ENCODE results near the gene WRNIP1. TPM values are rescaled to one million over a fixed set of nuclear protein-coding genes. Genes with fewer than 3 reads are reported as not detected.

The WRNIP1 gene
- total and polyA plus RNA-seq, 10 of the 15 experiments (the other 5 are each of a cell fraction or from before 2014, with no cell fraction given): 9.3 to 30.5 (median 24.3) TPM

GRCh38 chr6:2750832-2751231 is 14.4 kb upstream of the WRNIP1 start, which contains the start of gene MYLK4:
Gene MYLK4 (minus strand): TSS chr6:2750922. CDS start chr6:2749294, 1,628 bp downstream.
- BruUV-seq (replicated peaks): no TSS peak
- Histone ChIP-seq H3K4me1 (ENCODE audit: control insufficient read depth, insufficient read depth, low read length) (no peaks in the 10 kb centered on the region), H3K27me3 (replicated peaks in 1 of 2; ENCODE audit: control insufficient read depth in 2 of 2, insufficient read depth in 2 of 2, low read length in 1 of 2) (peaks cover 4 to 7% of the 10 kb centered on the region in 2 experiments; a peak in 2 of 4 replicates), H3K27ac (ENCODE audit: control insufficient read depth, insufficient read depth) (no peak within 1 kb of the TSS), H3K4me3 (no peak within 1 kb of the TSS), H3K4me2 (ENCODE audit: control insufficient read depth, insufficient read depth) (no peak within 1 kb of the TSS), H2AFZ (ENCODE audit: control insufficient read depth, low read depth, low read length) (no peak within 1 kb of the TSS), H4K20me1 (ENCODE audit: control insufficient read depth, insufficient read depth) (no peaks in the 10 kb centered on the region), H3K9me3 (replicated peaks; ENCODE audit: control insufficient read depth, insufficient read depth, low read length) (no peaks in the 10 kb centered on the region), H3K36me3 (ENCODE audit: control insufficient read depth in 2 of 2, insufficient read depth in 2 of 2, low read length in 1 of 2) (no peaks in the 10 kb centered on the region), H3K79me2 (ENCODE audit: control insufficient read depth, insufficient read depth, low read length) (no peaks in the 10 kb centered on the region), H3K9ac (ENCODE audit: control insufficient read depth, insufficient read depth, low read length) (no peak within 1 kb of the TSS)
- ChIA-PET POLR2A (no interaction called here), RAD21 (ENCODE audit: unreplicated experiment) (interaction anchor here (0.8 to 3.6 kb wide), 5 partner anchors 13 to 1154 kb away, joined by 3 to 14 read pairs (median 5); no protein-coding TSS in a partner anchor), CTCF (interaction anchor here (0.6 to 6.2 kb wide), 40 partner anchors 7 to 1155 kb away, joined by 3 to 85 read pairs (median 4); partner anchors contain the start of genes SERPINB1 and WRNIP1), SMC1A (ENCODE audit: uncharacterized antibody, unreplicated experiment) (interaction anchor here (0.7 to 3.1 kb wide), 12 partner anchors 9 to 1155 kb away, joined by 3 to 30 read pairs (median 4); partner anchors contain the start of gene SERPINB1)
- DNase-seq (ENCODE audit: low read depth, low spot score) (no peak), ATAC-seq (no peak), FAIRE-seq (no peak)
- TF ChIP-seq NBN (IDR thresholded peaks at IDR 0.05) (no peak), PBX3 (IDR thresholded peaks at IDR 0.05; ENCODE audit: insufficient replicate concordance, low read depth, low read length) (no peak), PML (IDR thresholded peaks at IDR 0.05; ENCODE audit: low read length) (no peak), RELA (IDR thresholded peaks at IDR 0.05; ENCODE audit: borderline replicate concordance, partially characterized antibody) (no peak), MYC (IDR thresholded peaks at IDR 0.05; ENCODE audit: insufficient read depth, insufficient read length, insufficient replicate concordance, low read length, severe bottlenecking) (no peak), CBX5 (IDR thresholded peaks at IDR 0.05; ENCODE audit: low read depth) (no peak), TCF7 (IDR thresholded peaks at IDR 0.05; ENCODE audit: borderline replicate concordance) (no peak), SUZ12 (IDR thresholded peaks at IDR 0.05; ENCODE audit: unreplicated experiment) (no peak), WRNIP1 (IDR thresholded peaks at IDR 0.05; ENCODE audit: borderline replicate concordance, low read depth, low read length) (no peak), CTCF (IDR thresholded peaks at IDR 0.05 in 2 of 3, conservative IDR thresholded peaks at IDR 0.05 in 1 of 3; ENCODE audit: control insufficient read depth in 2 of 3, extremely low read depth in 1 of 3, insufficient read depth in 1 of 3, low read depth in 3 of 3, low read length in 3 of 3) (no peak), MEF2A (IDR thresholded peaks at IDR 0.05; ENCODE audit: insufficient read depth, low read depth, low read length) (no peak)
- intact Hi-C loops (cut with micrococcal nuclease; ENCODE audit: unreplicated experiment) (loop anchor here (1.0 kb wide), 2 partner anchors 13 to 1155 kb away; no protein-coding TSS in a partner anchor), in situ Hi-C loops (cut with MboI) (loop anchor here (10.0 kb wide), 1 partner anchor 1156 kb away; no protein-coding TSS in a partner anchor)
- 26% methylated on average over 7 of the region's 7 CpGs for WGBS (ENCODE audit: insufficient coverage, insufficient replicate concordance, low lambda C conversion rate, missing lambda C conversion rate)

Data from GM12878 (cell line).